WTC11 (cell line): ENCODE results near the gene TLE6. TPM values are rescaled to one million over a fixed set of nuclear protein-coding genes. Genes with fewer than 3 reads are reported as not detected.

Source experiments
- ATAC-seq: fragments of 200-7000 bp; cut with Tn5 transposase; 2 replicates; pipeline ENCODE4 v1.10.0; 2021; ENCODE audit warnings: mild to moderate bottlenecking, moderate library complexity
- CTCF ChIA-PET: fragments of 300-600 bp; sonication (Branson Sonifier 250); formaldehyde crosslinking; loops from one replicate; lab custom pipeline; 2021; ENCODE audit warnings: antibody characterized with exemption; lab: Charles Lee
- POLR2A ChIA-PET: fragments of 350-600 bp; sonication (Branson Sonifier 250); formaldehyde crosslinking; loops from one replicate; lab custom pipeline; 2021; ENCODE audit warnings: antibody characterized with exemption; lab: Charles Lee
- DNase-seq: peaks from one replicate; pipeline ENCODE4 v3.0.0; 2021; ENCODE audit warnings: low spot score
- H3K27ac Mint-ChIP-seq: 2 replicates; pipeline ENCODE4 v1.8.0; 2021; ENCODE audit warnings: mixed read lengths
- H3K27me3 Mint-ChIP-seq: 2 replicates; pipeline ENCODE4 v1.8.0; 2021; ENCODE audit warnings: low read depth, mild to moderate bottlenecking, moderate library complexity, mixed read lengths
- H3K36me3 Mint-ChIP-seq: 2 replicates; pipeline ENCODE4 v1.8.0; 2021; ENCODE audit warnings: mixed read lengths
- H3K4me1 Mint-ChIP-seq: 2 replicates; pipeline ENCODE4 v1.8.0; 2022; ENCODE audit warnings: mixed read lengths
- H3K4me3 Mint-ChIP-seq: 2 replicates; pipeline ENCODE4 v1.8.0; 2021; ENCODE audit warnings: mild to moderate bottlenecking, moderate library complexity, mixed read lengths
- H3K9me3 Mint-ChIP-seq: 2 replicates; pipeline ENCODE4 v1.8.0; 2021; ENCODE audit warnings: mixed read lengths
- CBFB ChIP-seq: sonication (generic); formaldehyde crosslinking; IDR thresholded peaks from 2 replicates; pipeline ENCODE4 v1.8.1; 2022; ENCODE audit warnings: mild to moderate bottlenecking, low read depth, missing genetic modification reagents
- ELF4 ChIP-seq: sonication (generic); formaldehyde crosslinking; IDR thresholded peaks from 2 replicates; pipeline ENCODE4 v1.8.1; 2022; ENCODE audit warnings: low read depth, mild to moderate bottlenecking, moderate library complexity, missing genetic modification reagents
- FOXK1 ChIP-seq: sonication (generic); formaldehyde crosslinking; IDR thresholded peaks from 2 replicates; pipeline ENCODE4 v1.8.0; 2022; ENCODE audit warnings: mild to moderate bottlenecking, moderate library complexity, missing genetic modification reagents
- FOXP1 ChIP-seq: sonication (generic); formaldehyde crosslinking; IDR thresholded peaks from 2 replicates; pipeline ENCODE4 v1.8.0; 2022; ENCODE audit warnings: missing genetic modification reagents, mild to moderate bottlenecking, moderate library complexity, borderline replicate concordance
- NFATC4 ChIP-seq: fragments of 250-450 bp; sonication (Bioruptor Pico); IDR thresholded peaks from 2 replicates; pipeline ENCODE4 v1.9.0; 2021; ENCODE audit warnings: mild to moderate bottlenecking
- NR1H2 ChIP-seq: sonication (generic); formaldehyde crosslinking; IDR thresholded peaks from 2 replicates; pipeline ENCODE4 v1.9.0; 2021; ENCODE audit warnings: mild to moderate bottlenecking, moderate library complexity, missing genetic modification reagents
- NR3C1 ChIP-seq: sonication (generic); formaldehyde crosslinking; conservative IDR thresholded peaks from 2 replicates; pipeline ENCODE4 v1.8.1; 2023; ENCODE audit warnings: low read depth, mild to moderate bottlenecking, missing genetic modification reagents
- PRRX2 ChIP-seq: fragments of 250-450 bp; sonication (Bioruptor Pico); IDR thresholded peaks from 2 replicates; pipeline ENCODE4 v1.8.0; 2021; ENCODE audit warnings: mild to moderate bottlenecking
- RELA ChIP-seq: sonication (generic); formaldehyde crosslinking; IDR thresholded peaks from 2 replicates; pipeline ENCODE4 v1.8.1; 2022; ENCODE audit warnings: missing genetic modification reagents, mild to moderate bottlenecking, borderline replicate concordance
- SP1 ChIP-seq: sonication (generic); formaldehyde crosslinking; conservative IDR thresholded peaks from 2 replicates; pipeline ENCODE4 v1.8.1; 2022; ENCODE audit warnings: missing genetic modification reagents
- TCF7 ChIP-seq: sonication (generic); formaldehyde crosslinking; IDR thresholded peaks from 2 replicates; pipeline ENCODE4 v1.8.0; 2022; ENCODE audit warnings: mild to moderate bottlenecking, low read depth, missing genetic modification reagents, moderate library complexity
- ZNF219 ChIP-seq: sonication (generic); formaldehyde crosslinking; IDR thresholded peaks from 2 replicates; pipeline ENCODE4 v1.8.0; 2023; ENCODE audit warnings: missing genetic modification reagents, mild to moderate bottlenecking, borderline replicate concordance
- ZNF232 ChIP-seq: sonication (generic); formaldehyde crosslinking; IDR thresholded peaks from 2 replicates; pipeline ENCODE4 v1.8.0; 2022; ENCODE audit warnings: mild to moderate bottlenecking, missing genetic modification reagents
- ZNF263 ChIP-seq: sonication (generic); formaldehyde crosslinking; IDR thresholded peaks from 2 replicates; pipeline ENCODE4 v1.8.1; 2022; ENCODE audit warnings: low read depth, mild to moderate bottlenecking, moderate library complexity, missing genetic modification reagents
- ZNF416 ChIP-seq: fragments of 250-450 bp; sonication (Bioruptor Pico); IDR thresholded peaks from 2 replicates; pipeline ENCODE4 v1.9.0; 2021; ENCODE audit warnings: mild to moderate bottlenecking, inconsistent platforms
- ZNF671 ChIP-seq: fragments of 250-450 bp; sonication (Bioruptor Pico); IDR thresholded peaks from 2 replicates; pipeline ENCODE4 v1.8.0; 2021; ENCODE audit warnings: mild to moderate bottlenecking
- total RNA-seq: library from RNA; stranded (reverse); gene quantifications from 3 replicates; pipeline ENCODE4 v1.2.3, GENCODE V29; 2021
- TF ChIP-seq, protein P1 (sequence below): sonication (generic); formaldehyde crosslinking; IDR thresholded peaks from 2 replicates; pipeline ENCODE4 v1.8.0; 2022; ENCODE audit warnings: mild to moderate bottlenecking, missing genetic modification reagents
- TF ChIP-seq, protein P2 (sequence below): fragments of 250-450 bp; sonication (Bioruptor Pico); IDR thresholded peaks from 2 replicates; pipeline ENCODE4 v2.1.2; 2022; ENCODE audit warnings: mild to moderate bottlenecking, moderate library complexity
- TF ChIP-seq, protein P3 (sequence below): sonication (generic); formaldehyde crosslinking; IDR thresholded peaks from 2 replicates; pipeline ENCODE4 v1.8.0; 2022; ENCODE audit warnings: missing genetic modification reagents
- TF ChIP-seq, protein P4 (sequence below): fragments of 250-450 bp; sonication (Bioruptor Pico); IDR thresholded peaks from 2 replicates; pipeline ENCODE4 v1.9.0; 2021; ENCODE audit warnings: mild to moderate bottlenecking, borderline replicate concordance
- TF ChIP-seq, protein P5 (sequence below): sonication (generic); formaldehyde crosslinking; conservative IDR thresholded peaks from 2 replicates; pipeline ENCODE4 v1.8.1; 2023; ENCODE audit warnings: mild to moderate bottlenecking, low read depth, missing genetic modification reagents, moderate library complexity

TLE6 gene
- total RNA-seq, 1 experiment from 2014 or later: 3.1 TPM

DNA sequence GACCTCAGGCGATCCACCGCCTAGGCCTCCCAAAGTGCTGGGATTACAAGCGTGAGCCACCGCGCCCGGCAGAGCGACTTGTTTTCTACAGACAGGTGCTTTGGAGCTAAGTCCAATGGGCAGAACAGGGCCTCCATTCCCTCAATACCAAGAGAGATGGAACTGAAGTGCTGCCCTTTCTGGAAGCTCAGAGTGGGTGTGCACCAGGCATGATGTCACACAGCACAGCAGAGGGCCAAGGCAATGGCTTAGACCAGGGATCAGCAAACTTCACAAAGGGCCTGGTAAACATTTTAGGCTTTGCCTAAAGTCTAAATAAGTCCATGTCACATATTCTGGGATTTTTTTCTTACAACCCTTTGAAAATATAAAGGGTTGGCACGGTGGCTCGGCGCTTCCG, 21.3 kb downstream of the TLE6 start:
- Mint-ChIP-seq H3K27me3 (no peaks in the 10 kb centered on the region; the same call in 1 of the 2 replicates), H3K27ac (no peak overlapping the region), H3K36me3 (peaks cover 9% of the 10 kb centered on the region), H3K4me1 (no peaks in the 10 kb centered on the region), H3K9me3 (0 out of 2 replicates have a peak, but pooled peaks cover 4% of the 10 kb centered on the region), H3K4me3 (no peak overlapping the region)
- ChIA-PET POLR2A (no interaction called here), CTCF (no interaction called here)
- DNase-seq: no peak
- no peak for ATAC-seq
- TF ChIP-seq CBFB (CRISPR knock-in tag) (no peak), ZNF416 (CRISPR knock-in tag) (no peak), ZNF671 (CRISPR knock-in tag) (no peak), ZNF232 (no peak), FOXK1 (CRISPR knock-in tag) (no peak), ELF4 (no peak), NR1H2 (no peak), NFATC4 (no peak)
- TF ChIP-seq, protein P1, sequence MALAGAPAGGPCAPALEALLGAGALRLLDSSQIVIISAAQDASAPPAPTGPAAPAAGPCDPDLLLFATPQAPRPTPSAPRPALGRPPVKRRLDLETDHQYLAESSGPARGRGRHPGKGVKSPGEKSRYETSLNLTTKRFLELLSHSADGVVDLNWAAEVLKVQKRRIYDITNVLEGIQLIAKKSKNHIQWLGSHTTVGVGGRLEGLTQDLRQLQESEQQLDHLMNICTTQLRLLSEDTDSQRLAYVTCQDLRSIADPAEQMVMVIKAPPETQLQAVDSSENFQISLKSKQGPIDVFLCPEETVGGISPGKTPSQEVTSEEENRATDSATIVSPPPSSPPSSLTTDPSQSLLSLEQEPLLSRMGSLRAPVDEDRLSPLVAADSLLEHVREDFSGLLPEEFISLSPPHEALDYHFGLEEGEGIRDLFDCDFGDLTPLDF (CRISPR knock-in tag): no peak
- TF ChIP-seq, protein P2, sequence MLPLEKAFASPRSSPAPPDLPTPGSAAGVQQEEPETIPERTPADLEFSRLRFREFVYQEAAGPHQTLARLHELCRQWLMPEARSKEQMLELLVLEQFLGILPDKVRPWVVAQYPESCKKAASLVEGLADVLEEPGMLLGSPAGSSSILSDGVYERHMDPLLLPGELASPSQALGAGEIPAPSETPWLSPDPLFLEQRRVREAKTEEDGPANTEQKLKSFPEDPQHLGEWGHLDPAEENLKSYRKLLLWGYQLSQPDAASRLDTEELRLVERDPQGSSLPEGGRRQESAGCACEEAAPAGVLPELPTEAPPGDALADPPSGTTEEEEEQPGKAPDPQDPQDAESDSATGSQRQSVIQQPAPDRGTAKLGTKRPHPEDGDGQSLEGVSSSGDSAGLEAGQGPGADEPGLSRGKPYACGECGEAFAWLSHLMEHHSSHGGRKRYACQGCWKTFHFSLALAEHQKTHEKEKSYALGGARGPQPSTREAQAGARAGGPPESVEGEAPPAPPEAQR (CRISPR knock-in tag): no peak
- TF ChIP-seq, protein P3, sequence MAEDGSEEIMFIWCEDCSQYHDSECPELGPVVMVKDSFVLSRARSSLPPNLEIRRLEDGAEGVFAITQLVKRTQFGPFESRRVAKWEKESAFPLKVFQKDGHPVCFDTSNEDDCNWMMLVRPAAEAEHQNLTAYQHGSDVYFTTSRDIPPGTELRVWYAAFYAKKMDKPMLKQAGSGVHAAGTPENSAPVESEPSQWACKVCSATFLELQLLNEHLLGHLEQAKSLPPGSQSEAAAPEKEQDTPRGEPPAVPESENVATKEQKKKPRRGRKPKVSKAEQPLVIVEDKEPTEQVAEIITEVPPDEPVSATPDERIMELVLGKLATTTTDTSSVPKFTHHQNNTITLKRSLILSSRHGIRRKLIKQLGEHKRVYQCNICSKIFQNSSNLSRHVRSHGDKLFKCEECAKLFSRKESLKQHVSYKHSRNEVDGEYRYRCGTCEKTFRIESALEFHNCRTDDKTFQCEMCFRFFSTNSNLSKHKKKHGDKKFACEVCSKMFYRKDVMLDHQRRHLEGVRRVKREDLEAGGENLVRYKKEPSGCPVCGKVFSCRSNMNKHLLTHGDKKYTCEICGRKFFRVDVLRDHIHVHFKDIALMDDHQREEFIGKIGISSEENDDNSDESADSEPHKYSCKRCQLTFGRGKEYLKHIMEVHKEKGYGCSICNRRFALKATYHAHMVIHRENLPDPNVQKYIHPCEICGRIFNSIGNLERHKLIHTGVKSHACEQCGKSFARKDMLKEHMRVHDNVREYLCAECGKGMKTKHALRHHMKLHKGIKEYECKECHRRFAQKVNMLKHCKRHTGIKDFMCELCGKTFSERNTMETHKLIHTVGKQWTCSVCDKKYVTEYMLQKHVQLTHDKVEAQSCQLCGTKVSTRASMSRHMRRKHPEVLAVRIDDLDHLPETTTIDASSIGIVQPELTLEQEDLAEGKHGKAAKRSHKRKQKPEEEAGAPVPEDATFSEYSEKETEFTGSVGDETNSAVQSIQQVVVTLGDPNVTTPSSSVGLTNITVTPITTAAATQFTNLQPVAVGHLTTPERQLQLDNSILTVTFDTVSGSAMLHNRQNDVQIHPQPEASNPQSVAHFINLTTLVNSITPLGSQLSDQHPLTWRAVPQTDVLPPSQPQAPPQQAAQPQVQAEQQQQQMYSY: no peak
- TF ChIP-seq, protein P4, sequence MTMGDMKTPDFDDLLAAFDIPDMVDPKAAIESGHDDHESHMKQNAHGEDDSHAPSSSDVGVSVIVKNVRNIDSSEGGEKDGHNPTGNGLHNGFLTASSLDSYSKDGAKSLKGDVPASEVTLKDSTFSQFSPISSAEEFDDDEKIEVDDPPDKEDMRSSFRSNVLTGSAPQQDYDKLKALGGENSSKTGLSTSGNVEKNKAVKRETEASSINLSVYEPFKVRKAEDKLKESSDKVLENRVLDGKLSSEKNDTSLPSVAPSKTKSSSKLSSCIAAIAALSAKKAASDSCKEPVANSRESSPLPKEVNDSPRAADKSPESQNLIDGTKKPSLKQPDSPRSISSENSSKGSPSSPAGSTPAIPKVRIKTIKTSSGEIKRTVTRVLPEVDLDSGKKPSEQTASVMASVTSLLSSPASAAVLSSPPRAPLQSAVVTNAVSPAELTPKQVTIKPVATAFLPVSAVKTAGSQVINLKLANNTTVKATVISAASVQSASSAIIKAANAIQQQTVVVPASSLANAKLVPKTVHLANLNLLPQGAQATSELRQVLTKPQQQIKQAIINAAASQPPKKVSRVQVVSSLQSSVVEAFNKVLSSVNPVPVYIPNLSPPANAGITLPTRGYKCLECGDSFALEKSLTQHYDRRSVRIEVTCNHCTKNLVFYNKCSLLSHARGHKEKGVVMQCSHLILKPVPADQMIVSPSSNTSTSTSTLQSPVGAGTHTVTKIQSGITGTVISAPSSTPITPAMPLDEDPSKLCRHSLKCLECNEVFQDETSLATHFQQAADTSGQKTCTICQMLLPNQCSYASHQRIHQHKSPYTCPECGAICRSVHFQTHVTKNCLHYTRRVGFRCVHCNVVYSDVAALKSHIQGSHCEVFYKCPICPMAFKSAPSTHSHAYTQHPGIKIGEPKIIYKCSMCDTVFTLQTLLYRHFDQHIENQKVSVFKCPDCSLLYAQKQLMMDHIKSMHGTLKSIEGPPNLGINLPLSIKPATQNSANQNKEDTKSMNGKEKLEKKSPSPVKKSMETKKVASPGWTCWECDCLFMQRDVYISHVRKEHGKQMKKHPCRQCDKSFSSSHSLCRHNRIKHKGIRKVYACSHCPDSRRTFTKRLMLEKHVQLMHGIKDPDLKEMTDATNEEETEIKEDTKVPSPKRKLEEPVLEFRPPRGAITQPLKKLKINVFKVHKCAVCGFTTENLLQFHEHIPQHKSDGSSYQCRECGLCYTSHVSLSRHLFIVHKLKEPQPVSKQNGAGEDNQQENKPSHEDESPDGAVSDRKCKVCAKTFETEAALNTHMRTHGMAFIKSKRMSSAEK (CRISPR knock-in tag): no peak

DNA sequence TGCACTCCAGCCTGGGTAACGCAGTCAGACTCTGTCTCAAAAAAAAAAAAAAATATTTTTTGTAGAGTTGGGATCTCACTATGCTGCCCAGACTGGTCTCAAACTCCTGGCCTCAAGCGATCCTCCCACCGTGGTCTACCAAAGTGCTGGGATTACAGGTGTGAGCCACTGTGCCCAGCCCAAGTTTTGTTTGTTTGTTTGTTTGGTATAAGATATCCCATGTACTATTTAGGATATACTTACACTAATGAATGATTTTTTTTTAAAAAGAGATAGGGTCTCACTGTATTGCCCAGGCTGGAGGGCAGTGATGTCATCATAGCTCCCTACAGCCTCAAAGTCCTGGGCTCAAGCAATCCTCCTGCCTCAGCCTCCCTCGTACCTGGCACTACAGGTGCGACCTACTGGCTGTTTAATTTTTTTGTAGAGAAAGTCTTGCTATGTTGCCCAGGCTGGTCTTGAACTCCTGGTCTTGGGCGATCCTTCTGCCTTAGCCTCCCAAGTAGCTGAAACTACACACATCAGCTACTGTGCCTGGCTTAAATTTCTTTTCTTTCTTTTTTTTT, 24.0 kb downstream of the TLE6 start:
- Mint-ChIP-seq H3K36me3 (peaks cover 9% of the 10 kb centered on the region), H3K4me3 (no peak overlapping the region), H3K27ac (no peak overlapping the region), H3K9me3 (0 out of 2 replicates have a peak, but pooled peaks cover 4% of the 10 kb centered on the region), H3K27me3 (no peaks in the 10 kb centered on the region; the same call in 1 of the 2 replicates), H3K4me1 (no peaks in the 10 kb centered on the region)
- ATAC-seq: no peak
- POLR2A ChIA-PET: interaction anchor here (0.7 kb wide), 1 partner anchor 22 kb away, joined by 3 read pairs; no protein-coding TSS in a partner anchor
- no peak for DNase-seq
- CTCF ChIA-PET: no interaction called here
- TF ChIP-seq ZNF219 (CRISPR knock-in tag): no peak
- no peak for TF ChIP-seq ZNF263 (CRISPR knock-in tag)
- TF ChIP-seq SP1 (CRISPR knock-in tag): no peak
- no peak for TF ChIP-seq ZNF232
- TF ChIP-seq ZNF671 (CRISPR knock-in tag): no peak
- TF ChIP-seq, protein P1 (CRISPR knock-in tag): no peak
- TF ChIP-seq TCF7: no peak
- no peak for TF ChIP-seq NR3C1 (CRISPR knock-in tag)
- TF ChIP-seq RELA (CRISPR knock-in tag): no peak
- TF ChIP-seq, protein P5, sequence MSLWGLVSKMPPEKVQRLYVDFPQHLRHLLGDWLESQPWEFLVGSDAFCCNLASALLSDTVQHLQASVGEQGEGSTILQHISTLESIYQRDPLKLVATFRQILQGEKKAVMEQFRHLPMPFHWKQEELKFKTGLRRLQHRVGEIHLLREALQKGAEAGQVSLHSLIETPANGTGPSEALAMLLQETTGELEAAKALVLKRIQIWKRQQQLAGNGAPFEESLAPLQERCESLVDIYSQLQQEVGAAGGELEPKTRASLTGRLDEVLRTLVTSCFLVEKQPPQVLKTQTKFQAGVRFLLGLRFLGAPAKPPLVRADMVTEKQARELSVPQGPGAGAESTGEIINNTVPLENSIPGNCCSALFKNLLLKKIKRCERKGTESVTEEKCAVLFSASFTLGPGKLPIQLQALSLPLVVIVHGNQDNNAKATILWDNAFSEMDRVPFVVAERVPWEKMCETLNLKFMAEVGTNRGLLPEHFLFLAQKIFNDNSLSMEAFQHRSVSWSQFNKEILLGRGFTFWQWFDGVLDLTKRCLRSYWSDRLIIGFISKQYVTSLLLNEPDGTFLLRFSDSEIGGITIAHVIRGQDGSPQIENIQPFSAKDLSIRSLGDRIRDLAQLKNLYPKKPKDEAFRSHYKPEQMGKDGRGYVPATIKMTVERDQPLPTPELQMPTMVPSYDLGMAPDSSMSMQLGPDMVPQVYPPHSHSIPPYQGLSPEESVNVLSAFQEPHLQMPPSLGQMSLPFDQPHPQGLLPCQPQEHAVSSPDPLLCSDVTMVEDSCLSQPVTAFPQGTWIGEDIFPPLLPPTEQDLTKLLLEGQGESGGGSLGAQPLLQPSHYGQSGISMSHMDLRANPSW (CRISPR knock-in tag): no peak
- no peak for TF ChIP-seq PRRX2 (CRISPR knock-in tag)
- TF ChIP-seq FOXP1 (CRISPR knock-in tag): no peak
